ENCODE measurements around the gene ARAP1. TPM values are rescaled to one million over a fixed set of nuclear protein-coding genes. Genes with fewer than 3 reads are reported as not detected.

Gene ARAP1
- total and polyA plus RNA-seq, 2 of the 8 experiments (the other 6 are each of a cell fraction or from before 2014, with no cell fraction given): 25.7 to 61.6 TPM

DNA sequence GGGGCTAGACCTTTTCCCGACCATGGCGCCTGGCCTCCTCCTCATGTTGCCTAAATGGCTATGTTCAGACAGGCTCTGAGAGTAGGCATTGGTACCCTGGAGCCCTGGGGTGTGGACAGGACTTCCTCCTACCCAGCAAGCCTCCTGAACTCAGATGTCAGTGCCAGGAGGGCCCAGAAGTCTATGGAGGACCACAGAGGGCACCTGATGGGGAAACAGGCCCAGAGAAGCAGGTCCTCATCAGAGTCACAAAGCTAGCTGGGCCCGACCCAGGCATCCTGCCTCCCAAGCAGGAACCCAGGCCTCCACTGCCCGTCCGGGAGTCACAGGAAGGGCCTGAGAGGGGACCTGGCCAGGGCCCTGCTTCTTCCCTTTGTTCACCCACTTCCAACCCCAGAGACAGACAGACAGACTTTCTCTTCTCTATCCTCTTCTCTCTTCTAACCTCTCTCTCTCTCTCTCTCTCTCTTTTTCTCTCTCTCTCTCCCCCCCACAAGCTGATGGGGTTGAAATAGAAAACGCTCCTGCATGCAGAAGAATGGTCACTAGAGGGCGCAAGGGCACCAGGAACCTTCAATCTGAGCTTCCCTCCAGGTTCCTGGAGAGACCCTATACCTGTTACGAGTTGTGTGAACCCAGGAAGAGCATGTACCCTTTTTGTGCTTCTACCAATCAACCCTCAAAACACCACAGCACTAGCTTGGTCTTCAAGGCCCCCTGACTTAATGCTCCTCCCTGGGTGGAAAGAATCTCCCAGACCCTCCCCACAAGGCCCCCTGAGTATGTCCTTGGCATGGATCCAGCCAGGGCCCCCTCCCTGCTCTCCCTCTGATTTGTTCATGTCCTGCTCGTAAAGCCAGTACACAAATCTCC, 27.1 kb downstream of the ARAP1 start (continued):
- no peak for TF ChIP-seq CHD7 (IDR thresholded peaks at IDR 0.05; ENCODE audit: insufficient replicate concordance, low read length)
- no peak for TF ChIP-seq MAFK (IDR thresholded peaks at IDR 0.05; ENCODE audit: low read depth, low read length)
- TF ChIP-seq FOSL1 (IDR thresholded peaks at IDR 0.05; ENCODE audit: insufficient read depth, low read depth, low read length): no peak
- TF ChIP-seq KDM5A (IDR thresholded peaks at IDR 0.05; ENCODE audit: low read length): 0 out of 2 replicates have a peak, but pooled peaks have one; percentile 23
- TF ChIP-seq BACH1 (IDR thresholded peaks at IDR 0.05; ENCODE audit: low read length): no peak
- TF ChIP-seq JUND (IDR thresholded peaks at IDR 0.05; ENCODE audit: low read length): peak; percentile 80
- TF ChIP-seq, protein P1, sequence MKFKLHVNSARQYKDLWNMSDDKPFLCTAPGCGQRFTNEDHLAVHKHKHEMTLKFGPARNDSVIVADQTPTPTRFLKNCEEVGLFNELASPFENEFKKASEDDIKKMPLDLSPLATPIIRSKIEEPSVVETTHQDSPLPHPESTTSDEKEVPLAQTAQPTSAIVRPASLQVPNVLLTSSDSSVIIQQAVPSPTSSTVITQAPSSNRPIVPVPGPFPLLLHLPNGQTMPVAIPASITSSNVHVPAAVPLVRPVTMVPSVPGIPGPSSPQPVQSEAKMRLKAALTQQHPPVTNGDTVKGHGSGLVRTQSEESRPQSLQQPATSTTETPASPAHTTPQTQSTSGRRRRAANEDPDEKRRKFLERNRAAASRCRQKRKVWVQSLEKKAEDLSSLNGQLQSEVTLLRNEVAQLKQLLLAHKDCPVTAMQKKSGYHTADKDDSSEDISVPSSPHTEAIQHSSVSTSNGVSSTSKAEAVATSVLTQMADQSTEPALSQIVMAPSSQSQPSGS (IDR thresholded peaks at IDR 0.05; ENCODE audit: low read length): 0 out of 2 replicates have a peak, but pooled peaks have one; percentile 61
- TF ChIP-seq RFX5 (IDR thresholded peaks at IDR 0.05; ENCODE audit: borderline replicate concordance, low read depth, low read length): peak; percentile 53; the same call in 1 of the 2 replicates

All from H1 (cell line).